ENCODE data around the gene ZC2HC1C.
A peak's percentile ranks its signal among the peaks of the same experiment; 100 is the strongest.

Gene ZC2HC1C

DNA sequence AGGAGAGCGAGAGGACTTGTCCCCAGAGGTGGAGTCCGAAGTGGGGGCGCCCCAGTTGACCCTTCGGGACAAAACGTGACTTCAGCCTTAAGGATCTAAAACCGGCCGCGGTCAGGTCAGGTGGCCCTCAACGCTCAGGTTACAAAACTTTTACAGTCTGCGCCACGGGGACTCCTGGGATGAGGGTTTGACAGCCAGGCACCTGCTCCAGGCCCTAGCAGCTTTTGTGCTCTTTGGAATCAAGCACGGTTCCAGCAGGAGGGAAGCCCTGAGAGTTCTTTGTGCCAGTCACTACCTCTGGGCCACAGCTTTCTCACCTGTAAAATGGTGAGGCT is 337 bp downstream of the ZC2HC1C start:
- TF ChIP-seq, protein P1, sequence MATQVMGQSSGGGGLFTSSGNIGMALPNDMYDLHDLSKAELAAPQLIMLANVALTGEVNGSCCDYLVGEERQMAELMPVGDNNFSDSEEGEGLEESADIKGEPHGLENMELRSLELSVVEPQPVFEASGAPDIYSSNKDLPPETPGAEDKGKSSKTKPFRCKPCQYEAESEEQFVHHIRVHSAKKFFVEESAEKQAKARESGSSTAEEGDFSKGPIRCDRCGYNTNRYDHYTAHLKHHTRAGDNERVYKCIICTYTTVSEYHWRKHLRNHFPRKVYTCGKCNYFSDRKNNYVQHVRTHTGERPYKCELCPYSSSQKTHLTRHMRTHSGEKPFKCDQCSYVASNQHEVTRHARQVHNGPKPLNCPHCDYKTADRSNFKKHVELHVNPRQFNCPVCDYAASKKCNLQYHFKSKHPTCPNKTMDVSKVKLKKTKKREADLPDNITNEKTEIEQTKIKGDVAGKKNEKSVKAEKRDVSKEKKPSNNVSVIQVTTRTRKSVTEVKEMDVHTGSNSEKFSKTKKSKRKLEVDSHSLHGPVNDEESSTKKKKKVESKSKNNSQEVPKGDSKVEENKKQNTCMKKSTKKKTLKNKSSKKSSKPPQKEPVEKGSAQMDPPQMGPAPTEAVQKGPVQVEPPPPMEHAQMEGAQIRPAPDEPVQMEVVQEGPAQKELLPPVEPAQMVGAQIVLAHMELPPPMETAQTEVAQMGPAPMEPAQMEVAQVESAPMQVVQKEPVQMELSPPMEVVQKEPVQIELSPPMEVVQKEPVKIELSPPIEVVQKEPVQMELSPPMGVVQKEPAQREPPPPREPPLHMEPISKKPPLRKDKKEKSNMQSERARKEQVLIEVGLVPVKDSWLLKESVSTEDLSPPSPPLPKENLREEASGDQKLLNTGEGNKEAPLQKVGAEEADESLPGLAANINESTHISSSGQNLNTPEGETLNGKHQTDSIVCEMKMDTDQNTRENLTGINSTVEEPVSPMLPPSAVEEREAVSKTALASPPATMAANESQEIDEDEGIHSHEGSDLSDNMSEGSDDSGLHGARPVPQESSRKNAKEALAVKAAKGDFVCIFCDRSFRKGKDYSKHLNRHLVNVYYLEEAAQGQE (IDR thresholded peaks at IDR 0.05; ENCODE audit: insufficient replicate concordance, low read depth) = no peak
- no peak for TF ChIP-seq POLR2AphosphoS5 (IDR thresholded peaks at IDR 0.05; ENCODE audit: low read depth)
- no peak for DNase-seq (ENCODE audit: low read depth in 1 of 2, low spot score in 1 of 2)
- Histone ChIP-seq H3K4me3 (replicated peaks; ENCODE audit: insufficient read depth, low read length) (peak overlapping the region; percentile 40), H3K27me3 (ENCODE audit: insufficient read depth, poor library complexity, severe bottlenecking) (no peaks in the 10 kb centered on the region), H3K27ac (replicated peaks) (no peak overlapping the region)

DNA sequence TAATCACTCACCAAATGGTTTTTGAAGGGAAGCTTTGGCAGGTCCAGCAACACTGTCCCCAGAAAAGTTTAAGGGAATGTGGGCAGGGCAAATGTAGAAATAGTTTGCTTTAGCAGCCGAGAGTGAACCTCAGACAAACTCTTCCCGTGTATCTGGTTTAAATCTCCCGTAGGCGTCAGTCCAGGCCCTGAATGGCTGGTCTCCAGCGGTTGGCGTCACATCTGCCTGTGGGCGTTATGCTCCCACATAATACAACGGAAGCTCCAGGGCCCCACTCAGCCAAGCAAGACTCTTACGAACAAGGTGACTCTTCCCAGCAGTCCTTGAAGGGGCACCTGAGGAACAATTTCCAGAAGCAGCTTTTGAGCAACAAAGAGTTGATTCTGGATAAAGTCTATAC is 942 bp downstream of the ZC2HC1C start:
- TF ChIP-seq GABPA (IDR thresholded peaks at IDR 0.05; ENCODE audit: low read depth) (no peak), POLR2AphosphoS5 (IDR thresholded peaks at IDR 0.05; ENCODE audit: low read depth) (no peak), SPI1 (IDR thresholded peaks at IDR 0.05; ENCODE audit: borderline replicate concordance, low read depth) (no peak)
- TF ChIP-seq, protein P2, sequence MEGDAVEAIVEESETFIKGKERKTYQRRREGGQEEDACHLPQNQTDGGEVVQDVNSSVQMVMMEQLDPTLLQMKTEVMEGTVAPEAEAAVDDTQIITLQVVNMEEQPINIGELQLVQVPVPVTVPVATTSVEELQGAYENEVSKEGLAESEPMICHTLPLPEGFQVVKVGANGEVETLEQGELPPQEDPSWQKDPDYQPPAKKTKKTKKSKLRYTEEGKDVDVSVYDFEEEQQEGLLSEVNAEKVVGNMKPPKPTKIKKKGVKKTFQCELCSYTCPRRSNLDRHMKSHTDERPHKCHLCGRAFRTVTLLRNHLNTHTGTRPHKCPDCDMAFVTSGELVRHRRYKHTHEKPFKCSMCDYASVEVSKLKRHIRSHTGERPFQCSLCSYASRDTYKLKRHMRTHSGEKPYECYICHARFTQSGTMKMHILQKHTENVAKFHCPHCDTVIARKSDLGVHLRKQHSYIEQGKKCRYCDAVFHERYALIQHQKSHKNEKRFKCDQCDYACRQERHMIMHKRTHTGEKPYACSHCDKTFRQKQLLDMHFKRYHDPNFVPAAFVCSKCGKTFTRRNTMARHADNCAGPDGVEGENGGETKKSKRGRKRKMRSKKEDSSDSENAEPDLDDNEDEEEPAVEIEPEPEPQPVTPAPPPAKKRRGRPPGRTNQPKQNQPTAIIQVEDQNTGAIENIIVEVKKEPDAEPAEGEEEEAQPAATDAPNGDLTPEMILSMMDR (IDR thresholded peaks at IDR 0.05; ENCODE audit: insufficient read depth, low read length) = no peak
- TF ChIP-seq, protein P1 (IDR thresholded peaks at IDR 0.05; ENCODE audit: insufficient replicate concordance, low read depth) = no peak
- Histone ChIP-seq H3K4me3 (replicated peaks; ENCODE audit: insufficient read depth, low read length) (no peak overlapping the region), H3K27me3 (ENCODE audit: insufficient read depth, poor library complexity, severe bottlenecking) (no peaks in the 10 kb centered on the region), H3K27ac (replicated peaks) (no peak overlapping the region)
- DNase-seq (ENCODE audit: low read depth in 1 of 2, low spot score in 1 of 2) = no peak

DNA sequence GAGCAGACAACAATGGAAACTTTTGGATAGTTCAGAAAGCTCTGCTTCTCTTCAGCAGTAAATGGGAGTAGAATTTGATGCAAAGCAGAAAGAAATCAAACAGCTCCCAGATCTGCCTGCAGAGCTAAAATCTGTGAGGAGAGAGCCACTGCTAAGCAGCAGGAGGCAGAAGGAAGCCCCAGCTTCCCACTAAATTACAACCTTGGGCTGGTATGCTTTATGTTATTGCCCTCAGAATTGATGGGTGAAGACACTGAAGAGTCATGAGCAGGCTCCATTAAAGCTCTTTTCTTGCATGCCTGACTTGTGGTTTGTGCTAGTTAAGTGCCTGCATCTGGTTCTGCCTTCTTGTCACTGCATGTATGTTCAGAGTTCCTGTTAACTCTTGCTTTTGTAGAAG is 8.4 kb downstream of the ZC2HC1C start:
- TF ChIP-seq SPI1 (IDR thresholded peaks at IDR 0.05; ENCODE audit: borderline replicate concordance, low read depth) (no peak), POLR2AphosphoS5 (IDR thresholded peaks at IDR 0.05; ENCODE audit: low read depth) (no peak), GABPA (IDR thresholded peaks at IDR 0.05; ENCODE audit: low read depth) (no peak)
- TF ChIP-seq, protein P1 (IDR thresholded peaks at IDR 0.05; ENCODE audit: insufficient replicate concordance, low read depth) = no peak
- TF ChIP-seq, protein P2 (IDR thresholded peaks at IDR 0.05; ENCODE audit: insufficient read depth, low read length) = no peak
- Histone ChIP-seq H3K27me3 (ENCODE audit: insufficient read depth, poor library complexity, severe bottlenecking) (no peaks in the 10 kb centered on the region), H3K4me3 (replicated peaks; ENCODE audit: insufficient read depth, low read length) (no peak overlapping the region), H3K27ac (replicated peaks) (no peak overlapping the region)
- no peak for DNase-seq (ENCODE audit: low read depth in 1 of 2, low spot score in 1 of 2)

DNA sequence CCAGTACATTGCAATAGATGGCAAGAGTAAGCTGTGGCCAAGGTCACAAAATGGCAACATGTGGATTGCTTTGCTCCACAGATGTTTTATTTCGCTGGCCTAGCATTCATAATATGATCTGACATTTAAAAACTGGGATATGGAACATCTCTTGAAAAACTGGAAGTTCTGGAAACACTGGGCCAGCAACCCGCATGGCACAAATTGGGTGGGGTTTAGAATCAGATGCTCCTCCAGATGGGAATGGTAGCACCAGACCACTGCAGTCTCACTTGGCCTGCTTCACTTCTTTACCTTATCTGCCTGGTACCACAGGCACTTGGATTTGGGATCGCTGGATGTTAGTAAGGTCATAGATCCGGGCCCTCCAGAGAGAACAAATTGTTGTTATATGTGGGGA is 10.1 kb downstream of the ZC2HC1C start:
- Histone ChIP-seq H3K4me3 (replicated peaks; ENCODE audit: insufficient read depth, low read length) (no peak overlapping the region), H3K27me3 (ENCODE audit: insufficient read depth, poor library complexity, severe bottlenecking) (no peaks in the 10 kb centered on the region), H3K27ac (replicated peaks) (no peak overlapping the region)
- no peak for TF ChIP-seq SPI1 (IDR thresholded peaks at IDR 0.05; ENCODE audit: borderline replicate concordance, low read depth)
- TF ChIP-seq, protein P1 (IDR thresholded peaks at IDR 0.05; ENCODE audit: insufficient replicate concordance, low read depth) = no peak
- no peak for TF ChIP-seq GABPA (IDR thresholded peaks at IDR 0.05; ENCODE audit: low read depth)
- DNase-seq (ENCODE audit: low read depth in 1 of 2, low spot score in 1 of 2) = no peak
